ENCODE data around the gene CCM2L.

CCM2L gene

GRCh38 chr20:32062776-32063170 is 52.5 kb downstream of the CCM2L start:
- DNase-seq: no peak

GRCh38 chr20:32063695-32064094 is 53.5 kb downstream of the CCM2L start:
- no peak for DNase-seq

GRCh38 chr20:32064667-32065066 is 54.4 kb downstream of the CCM2L start:
- DNase-seq: no peak

GRCh38 chr20:32067234-32067821 is 57.1 kb downstream of the CCM2L start:
- DNase-seq: no peak

- DNase-seq: no peak
Observed at GRCh38 chr20:32068174-32068573, 57.9 kb downstream of the CCM2L start.

- DNase-seq: no peak
Observed at GRCh38 chr20:32069711-32070110, 59.5 kb downstream of the CCM2L start.

GRCh38 chr20:32070282-32070681 is 60.0 kb downstream of the CCM2L start:
- no peak for DNase-seq

GRCh38 chr20:32070690-32071213 is 60.5 kb downstream of the CCM2L start:
- DNase-seq: no peak

- no peak for DNase-seq
Observed at GRCh38 chr20:32071395-32072167, 61.3 kb downstream of the CCM2L start.

- no peak for DNase-seq
Observed at GRCh38 chr20:32072168-32072750, 62.0 kb downstream of the CCM2L start.

GRCh38 chr20:32075534-32075933 is 65.3 kb downstream of the CCM2L start:
- DNase-seq: no peak

GRCh38 chr20:32077190-32077589 is 67.0 kb downstream of the CCM2L start:
- DNase-seq: no peak

GRCh38 chr20:32078322-32078721 is 68.1 kb downstream of the CCM2L start:
- DNase-seq: no peak

- DNase-seq: no peak
Observed at GRCh38 chr20:32078791-32079190, 68.6 kb downstream of the CCM2L start.

GRCh38 chr20:32079655-32080109 is 69.4 kb downstream of the CCM2L start:
- DNase-seq: no peak

- no peak for DNase-seq
Observed at GRCh38 chr20:32080783-32081182, 70.5 kb downstream of the CCM2L start.

All from DMS153 (cell line).